Measurements from ENCODE around the gene CARM1. TPM values are rescaled to one million over a fixed set of nuclear protein-coding genes. Genes with fewer than 3 reads are reported as not detected.

Gene CARM1
- total RNA-seq, 1 experiment from 2014 or later: 56.2 TPM

DNA sequence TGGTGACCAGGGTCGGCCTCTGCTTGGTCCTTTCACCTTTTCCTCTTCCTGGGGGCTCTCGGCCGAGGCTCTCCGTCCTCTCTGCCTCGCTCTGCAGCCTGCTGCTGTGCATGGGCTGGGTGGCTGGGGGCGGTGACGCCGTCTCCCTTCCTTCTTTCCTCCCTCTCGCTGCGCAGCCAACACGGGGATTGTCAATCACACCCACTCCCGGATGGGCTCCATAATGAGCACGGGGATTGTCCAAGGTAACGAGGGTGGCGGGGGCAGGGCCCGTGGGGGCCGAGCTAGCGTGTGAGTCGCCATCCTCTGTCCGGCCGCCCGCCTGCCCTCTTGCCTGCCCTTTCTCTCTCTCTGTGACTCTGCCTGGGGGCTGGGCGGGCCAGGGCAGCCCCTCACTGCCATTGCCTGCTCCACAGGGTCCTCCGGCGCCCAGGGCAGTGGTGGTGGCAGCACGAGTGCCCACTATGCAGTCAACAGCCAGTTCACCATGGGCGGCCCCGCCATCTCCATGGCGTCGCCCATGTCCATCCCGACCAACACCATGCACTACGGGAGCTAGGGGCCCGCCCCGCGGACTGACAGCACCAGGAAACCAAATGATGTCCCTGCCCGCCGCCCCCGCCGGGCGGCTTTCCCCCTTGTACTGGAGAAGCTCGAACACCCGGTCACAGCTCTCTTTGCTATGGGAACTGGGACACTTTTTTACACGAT lies 50.0 kb downstream of the CARM1 start:
- Histone ChIP-seq H3K9me2 (replicated peaks; ENCODE audit: low read length) (no peaks in the 10 kb centered on the region), H3K79me2 (ENCODE audit: low read length) (no peaks in the 10 kb centered on the region), H3K27ac (ENCODE audit: low read length) (no peak overlapping the region), H2AFZ (ENCODE audit: low read length) (no peak overlapping the region), H3K36me3 (ENCODE audit: low read depth, low read length) (peaks cover 25% of the 10 kb centered on the region; the same call in 1 of the 2 replicates), H3K4me1 (ENCODE audit: insufficient read depth, low read length) (no peaks in the 10 kb centered on the region), H3K9me3 (ENCODE audit: low read length) (no peaks in the 10 kb centered on the region), H3F3A (ENCODE audit: low read length, unreplicated experiment) (no peaks in the 10 kb centered on the region), H3K4me2 (ENCODE audit: low read length) (no peak overlapping the region), H3K9ac (ENCODE audit: low read length) (no peak overlapping the region), H3K27me3 (ENCODE audit: low read length) (no peaks in the 10 kb centered on the region), H4K20me1 (ENCODE audit: low read length) (no peaks in the 10 kb centered on the region), H3K4me3 (ENCODE audit: low read length) (no peak overlapping the region)
- CTCF ChIA-PET: interaction anchor here (0.6 kb wide), 1 partner anchor 1757 kb away, joined by 3 read pairs; no protein-coding TSS in a partner anchor
- no peak for DNase-seq
- TF ChIP-seq, protein P1, sequence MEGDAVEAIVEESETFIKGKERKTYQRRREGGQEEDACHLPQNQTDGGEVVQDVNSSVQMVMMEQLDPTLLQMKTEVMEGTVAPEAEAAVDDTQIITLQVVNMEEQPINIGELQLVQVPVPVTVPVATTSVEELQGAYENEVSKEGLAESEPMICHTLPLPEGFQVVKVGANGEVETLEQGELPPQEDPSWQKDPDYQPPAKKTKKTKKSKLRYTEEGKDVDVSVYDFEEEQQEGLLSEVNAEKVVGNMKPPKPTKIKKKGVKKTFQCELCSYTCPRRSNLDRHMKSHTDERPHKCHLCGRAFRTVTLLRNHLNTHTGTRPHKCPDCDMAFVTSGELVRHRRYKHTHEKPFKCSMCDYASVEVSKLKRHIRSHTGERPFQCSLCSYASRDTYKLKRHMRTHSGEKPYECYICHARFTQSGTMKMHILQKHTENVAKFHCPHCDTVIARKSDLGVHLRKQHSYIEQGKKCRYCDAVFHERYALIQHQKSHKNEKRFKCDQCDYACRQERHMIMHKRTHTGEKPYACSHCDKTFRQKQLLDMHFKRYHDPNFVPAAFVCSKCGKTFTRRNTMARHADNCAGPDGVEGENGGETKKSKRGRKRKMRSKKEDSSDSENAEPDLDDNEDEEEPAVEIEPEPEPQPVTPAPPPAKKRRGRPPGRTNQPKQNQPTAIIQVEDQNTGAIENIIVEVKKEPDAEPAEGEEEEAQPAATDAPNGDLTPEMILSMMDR (conservative IDR thresholded peaks at IDR 0.05; ENCODE audit: low read depth, low read length): no peak
- no peak for TF ChIP-seq EZH2 (IDR thresholded peaks at IDR 0.05; ENCODE audit: low read length, unreplicated experiment)
- TF ChIP-seq EZH2phosphoT487 (IDR thresholded peaks at IDR 0.05; ENCODE audit: borderline replicate concordance, low read length): no peak
- ATAC-seq: 0 out of 2 replicates have a peak, but pooled peaks have one; percentile 5
- POLR2A ChIA-PET (ENCODE audit: unreplicated experiment): no interaction called here
- TSS peak; percentile 31 for BruUV-seq (replicated peaks)
- intact Hi-C loops (cut with micrococcal nuclease): no loop called here

DNA sequence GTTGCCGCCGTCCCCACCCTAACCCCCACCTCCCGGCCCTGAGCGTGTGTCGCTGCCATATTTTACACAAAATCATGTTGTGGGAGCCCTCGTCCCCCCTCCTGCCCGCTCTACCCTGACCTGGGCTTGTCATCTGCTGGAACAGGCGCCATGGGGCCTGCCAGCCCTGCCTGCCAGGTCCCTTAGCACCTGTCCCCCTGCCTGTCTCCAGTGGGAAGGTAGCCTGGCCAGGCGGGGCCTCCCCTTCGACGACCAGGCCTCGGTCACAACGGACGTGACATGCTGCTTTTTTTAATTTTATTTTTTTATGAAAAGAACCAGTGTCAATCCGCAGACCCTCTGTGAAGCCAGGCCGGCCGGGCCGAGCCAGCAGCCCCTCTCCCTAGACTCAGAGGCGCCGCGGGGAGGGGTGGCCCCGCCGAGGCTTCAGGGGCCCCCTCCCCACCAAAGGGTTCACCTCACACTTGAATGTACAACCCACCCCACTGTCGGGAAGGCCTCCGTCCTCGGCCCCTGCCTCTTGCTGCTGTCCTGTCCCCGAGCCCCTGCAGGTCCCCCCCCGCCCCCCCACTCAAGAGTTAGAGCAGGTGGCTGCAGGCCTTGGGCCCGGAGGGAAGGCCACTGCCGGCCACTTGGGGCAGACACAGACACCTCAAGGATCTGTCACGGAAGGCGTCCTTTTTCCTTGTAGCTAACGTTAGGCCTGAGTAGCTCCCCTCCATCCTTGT lies 50.7 kb downstream of the CARM1 start:
- Histone ChIP-seq H3K9ac (ENCODE audit: low read length) (no peak overlapping the region), H4K20me1 (ENCODE audit: low read length) (no peaks in the 10 kb centered on the region), H3K36me3 (ENCODE audit: low read depth, low read length) (peaks cover 25% of the 10 kb centered on the region; the same call in 1 of the 2 replicates), H3F3A (ENCODE audit: low read length, unreplicated experiment) (no peaks in the 10 kb centered on the region), H3K4me1 (ENCODE audit: insufficient read depth, low read length) (peaks cover 3% of the 10 kb centered on the region; the same call in 1 of the 2 replicates), H2AFZ (ENCODE audit: low read length) (no peak overlapping the region), H3K4me2 (ENCODE audit: low read length) (no peak overlapping the region), H3K27ac (ENCODE audit: low read length) (no peak overlapping the region), H3K9me3 (ENCODE audit: low read length) (no peaks in the 10 kb centered on the region), H3K79me2 (ENCODE audit: low read length) (peaks cover 3% of the 10 kb centered on the region; the same call in 1 of the 2 replicates), H3K9me2 (replicated peaks; ENCODE audit: low read length) (no peaks in the 10 kb centered on the region), H3K4me3 (ENCODE audit: low read length) (no peak overlapping the region), H3K27me3 (ENCODE audit: low read length) (no peaks in the 10 kb centered on the region)
- DNase-seq (no peak), ATAC-seq (peak; percentile 21)
- no TSS peak for BruUV-seq (replicated peaks)
- no peak for TF ChIP-seq EZH2phosphoT487 (IDR thresholded peaks at IDR 0.05; ENCODE audit: borderline replicate concordance, low read length)
- TF ChIP-seq, protein P1 (conservative IDR thresholded peaks at IDR 0.05; ENCODE audit: low read depth, low read length): no peak
- TF ChIP-seq EZH2 (IDR thresholded peaks at IDR 0.05; ENCODE audit: low read length, unreplicated experiment): no peak
- CTCF ChIA-PET: interaction anchor here (0.6 kb wide), 1 partner anchor 1757 kb away, joined by 3 read pairs; no protein-coding TSS in a partner anchor
- POLR2A ChIA-PET (ENCODE audit: unreplicated experiment): no interaction called here
- intact Hi-C loops (cut with micrococcal nuclease): no loop called here
